Neural progenitor cell (in vitro differentiated cells): ENCODE data around the gene RARRES1. TPM values are rescaled to one million over a fixed set of nuclear protein-coding genes. Genes with fewer than 3 reads are reported as not detected.
A peak's percentile ranks its signal among the peaks of the same experiment; 100 is the strongest.

Experiments
- DNase-seq: peaks from one replicate; pipeline ENCODE4 v3.0.0-alpha.2; 2016; ENCODE audit warnings: low spot score
- H2AFZ ChIP-seq: fragments of 200-600 bp; sonication (generic); replicated peaks from 2 replicates; pipeline ENCODE4 v1.6.1; 2016; ENCODE audit warnings: antibody characterized with exemption
- H3F3A ChIP-seq: fragments of 200-600 bp; sonication (generic); 2 replicates; pipeline ENCODE4 v1.6.1; 2016; ENCODE audit warnings: antibody characterized with exemption, low read depth
- H3K27ac ChIP-seq: fragments of 200-600 bp; sonication (generic); 2 replicates; pipeline ENCODE4 v1.5.1; 2016; ENCODE audit warnings: mild to moderate bottlenecking
- H3K27me3 ChIP-seq: fragments of 200-600 bp; sonication (generic); 2 replicates; pipeline ENCODE4 v1.6.1; 2016; ENCODE audit warnings: mild to moderate bottlenecking, moderate library complexity
- H3K36me3 ChIP-seq: fragments of 200-600 bp; sonication (generic); 2 replicates; pipeline ENCODE4 v1.5.1; 2016
- H3K4me1 ChIP-seq: fragments of 200-600 bp; sonication (generic); 2 replicates; pipeline ENCODE4 v1.6.1; 2016; ENCODE audit warnings: mixed run types
- H3K4me2 ChIP-seq: fragments of 200-600 bp; sonication (generic); 2 replicates; pipeline ENCODE4 v1.6.1; 2016
- H3K4me3 ChIP-seq: fragments of 200-600 bp; sonication (generic); 2 replicates; pipeline ENCODE4 v1.5.1; 2016
- H3K79me2 ChIP-seq: fragments of 200-600 bp; sonication (generic); 2 replicates; pipeline ENCODE4 v1.6.1; 2016; ENCODE audit warnings: low read depth
- H3K9ac ChIP-seq: fragments of 200-600 bp; sonication (generic); 2 replicates; pipeline ENCODE4 v1.6.1; 2016
- H3K9me3 ChIP-seq: fragments of 200-600 bp; sonication (generic); 2 replicates; pipeline ENCODE4 v1.5.1; 2016; ENCODE audit warnings: low read depth
- H4K20me1 ChIP-seq: fragments of 200-600 bp; sonication (generic); 2 replicates; pipeline ENCODE4 v1.6.1; 2016; ENCODE audit warnings: low read depth
- H3K27ac Mint-ChIP-seq: 3 replicates; pipeline ENCODE4 v1.8.0; 2021; ENCODE audit warnings: mixed read lengths
- H3K27me3 Mint-ChIP-seq: 2 replicates; pipeline ENCODE4 v1.8.0; 2022; ENCODE audit warnings: low read depth, mild to moderate bottlenecking, inconsistent platforms, moderate library complexity, mixed read lengths; ENCODE audit not compliant: insufficient read depth
- H3K36me3 Mint-ChIP-seq: 3 replicates; pipeline ENCODE4 v1.8.0; 2021; ENCODE audit warnings: mixed read lengths
- H3K4me1 Mint-ChIP-seq: 3 replicates; pipeline ENCODE4 v1.8.0; 2021; ENCODE audit warnings: mixed read lengths
- H3K4me3 Mint-ChIP-seq: 3 replicates; pipeline ENCODE4 v1.8.0; 2021; ENCODE audit warnings: mild to moderate bottlenecking, moderate library complexity, mixed read lengths
- H3K9me3 Mint-ChIP-seq: 3 replicates; pipeline ENCODE4 v1.8.0; 2020; ENCODE audit warnings: mixed read lengths
- CTCF ChIP-seq: fragments of 200-600 bp; sonication (generic); IDR thresholded peaks from 2 replicates; pipeline ENCODE4 v1.5.1; 2017; ENCODE audit warnings: antibody characterized with exemption, mild to moderate bottlenecking
- EZH2 ChIP-seq: fragments of 200-600 bp; sonication (generic); IDR thresholded peaks from 2 replicates; pipeline ENCODE4 v1.6.1; 2017; ENCODE audit warnings: antibody characterized with exemption, mild to moderate bottlenecking, moderate library complexity
- EZH2phosphoT487 ChIP-seq: fragments of 200-600 bp; sonication (generic); IDR thresholded peaks from 2 replicates; pipeline ENCODE4 v1.6.1; 2017; ENCODE audit warnings: antibody characterized with exemption
- total RNA-seq: library from RNA; depleted of rRNA; stranded (reverse); fragments of >200 nt; gene quantifications from 2 replicates; pipeline ENCODE4 v1.2.3, GENCODE V29; 2015; ENCODE audit warnings: low replicate concordance

RARRES1 gene
- total RNA-seq, 1 donor from 2014 or later, result 0.21 TPM

DNA sequence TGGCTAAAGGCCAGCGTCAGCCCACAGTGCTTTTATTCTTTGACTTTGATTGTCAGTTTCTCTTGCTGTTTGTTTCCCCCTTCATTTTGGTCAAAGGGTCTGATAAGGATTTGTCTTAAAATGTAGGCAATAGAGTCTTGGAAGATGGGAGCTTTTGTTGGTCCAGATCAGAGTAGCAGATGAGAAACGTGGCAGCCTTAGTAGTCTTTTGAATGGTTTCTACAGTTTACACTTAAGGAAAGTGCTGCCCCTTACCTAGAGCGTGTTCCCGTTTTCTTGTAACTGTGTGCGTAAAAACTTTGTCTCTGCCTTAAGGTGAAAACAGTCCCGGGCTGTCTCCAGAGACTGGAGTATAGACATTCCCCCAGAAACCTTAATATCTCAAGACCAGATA lies 60.4 kb downstream of the RARRES1 start:
- Histone ChIP-seq H4K20me1 (no peaks in the 10 kb centered on the region), H3K9ac (peak overlapping the region; percentile 54), H3K4me3 (peak overlapping the region; percentile 60), H3K4me2 (peak overlapping the region; percentile 77), H2AFZ (peak overlapping the region; percentile 83), H3K27me3 (no peaks in the 10 kb centered on the region), H3K27ac (no peak overlapping the region), H3K79me2 (no peaks in the 10 kb centered on the region), H3F3A (peaks cover 10% of the 10 kb centered on the region), H3K4me1 (peaks cover 9% of the 10 kb centered on the region), H3K9me3 (no peaks in the 10 kb centered on the region), H3K36me3 (peaks cover 13% of the 10 kb centered on the region)
- peak overlapping the region; percentile 87 for H3K4me3 Mint-ChIP-seq
- peaks cover 13% of the 10 kb centered on the region for H3K4me1 Mint-ChIP-seq
- H3K36me3 Mint-ChIP-seq, result peaks cover 6% of the 10 kb centered on the region
- H3K9me3 Mint-ChIP-seq, result no peaks in the 10 kb centered on the region
- no peak overlapping the region for H3K27ac Mint-ChIP-seq
- no peak for DNase-seq
- TF ChIP-seq CTCF (no peak), EZH2phosphoT487 (no peak), EZH2 (no peak)
- peaks cover 2% of the 10 kb centered on the region for H3K27me3 Mint-ChIP-seq

- H3K27me3 Mint-ChIP-seq, result peaks cover 2% of the 10 kb centered on the region
- H2AFZ ChIP-seq, result no peak overlapping the region
- no peak overlapping the region for H3K4me3 Mint-ChIP-seq
- no peak overlapping the region for H3K4me2 ChIP-seq
- peaks cover 15% of the 10 kb centered on the region for H3K36me3 ChIP-seq
- H3K4me1 Mint-ChIP-seq, result peaks cover 13% of the 10 kb centered on the region
- H3K4me1 ChIP-seq, result peaks cover 9% of the 10 kb centered on the region
- no peak for TF ChIP-seq CTCF
- TF ChIP-seq EZH2phosphoT487, result no peak
- TF ChIP-seq EZH2, result no peak
- H3F3A ChIP-seq, result peaks cover 10% of the 10 kb centered on the region
- no peaks in the 10 kb centered on the region for H3K9me3 Mint-ChIP-seq
- no peak overlapping the region for H3K4me3 ChIP-seq
- no peaks in the 10 kb centered on the region for H4K20me1 ChIP-seq
- H3K27ac ChIP-seq, result no peak overlapping the region
- no peak overlapping the region for H3K27ac Mint-ChIP-seq
- DNase-seq, result no peak
- H3K79me2 ChIP-seq, result no peaks in the 10 kb centered on the region
- no peaks in the 10 kb centered on the region for H3K27me3 ChIP-seq
- H3K36me3 Mint-ChIP-seq, result peaks cover 10% of the 10 kb centered on the region
- H3K9ac ChIP-seq, result no peak overlapping the region
- H3K9me3 ChIP-seq, result no peaks in the 10 kb centered on the region
These were observed 63.8 kb downstream of the RARRES1 start for GRCh38 chr3:158668506-158668905.

- Histone ChIP-seq H4K20me1 (no peaks in the 10 kb centered on the region), H3K4me1 (peaks cover 5% of the 10 kb centered on the region), H3K9ac (no peak overlapping the region), H3K36me3 (peaks cover 15% of the 10 kb centered on the region), H3K27ac (no peak overlapping the region), H3K4me3 (no peak overlapping the region), H2AFZ (no peak overlapping the region), H3K79me2 (no peaks in the 10 kb centered on the region), H3K27me3 (no peaks in the 10 kb centered on the region), H3K9me3 (no peaks in the 10 kb centered on the region), H3K4me2 (no peak overlapping the region), H3F3A (peaks cover 5% of the 10 kb centered on the region)
- Mint-ChIP-seq H3K4me3 (no peak overlapping the region), H3K27me3 (peaks cover 2% of the 10 kb centered on the region), H3K4me1 (peaks cover 4% of the 10 kb centered on the region), H3K27ac (no peak overlapping the region), H3K9me3 (no peaks in the 10 kb centered on the region), H3K36me3 (peaks cover 9% of the 10 kb centered on the region)
- TF ChIP-seq EZH2phosphoT487 (no peak), CTCF (no peak), EZH2 (no peak)
- DNase-seq, result no peak
These were observed 65.8 kb downstream of the RARRES1 start for GRCh38 chr3:158666416-158666815.
